SKM-1 (cell line): ENCODE measurements around the gene NELFB.
"Not testable (repeated sequence)": the region's sequence is repeated elsewhere in the genome, so short reads cannot be mapped to it uniquely, and the experiment has no call there.

Experiments
- DNase-seq: peaks from one replicate; lab custom pipeline; 2025; ENCODE audit not compliant: unreplicated experiment; lab: John Stamatoyannopoulos, UW

The NELFB gene

DNA sequence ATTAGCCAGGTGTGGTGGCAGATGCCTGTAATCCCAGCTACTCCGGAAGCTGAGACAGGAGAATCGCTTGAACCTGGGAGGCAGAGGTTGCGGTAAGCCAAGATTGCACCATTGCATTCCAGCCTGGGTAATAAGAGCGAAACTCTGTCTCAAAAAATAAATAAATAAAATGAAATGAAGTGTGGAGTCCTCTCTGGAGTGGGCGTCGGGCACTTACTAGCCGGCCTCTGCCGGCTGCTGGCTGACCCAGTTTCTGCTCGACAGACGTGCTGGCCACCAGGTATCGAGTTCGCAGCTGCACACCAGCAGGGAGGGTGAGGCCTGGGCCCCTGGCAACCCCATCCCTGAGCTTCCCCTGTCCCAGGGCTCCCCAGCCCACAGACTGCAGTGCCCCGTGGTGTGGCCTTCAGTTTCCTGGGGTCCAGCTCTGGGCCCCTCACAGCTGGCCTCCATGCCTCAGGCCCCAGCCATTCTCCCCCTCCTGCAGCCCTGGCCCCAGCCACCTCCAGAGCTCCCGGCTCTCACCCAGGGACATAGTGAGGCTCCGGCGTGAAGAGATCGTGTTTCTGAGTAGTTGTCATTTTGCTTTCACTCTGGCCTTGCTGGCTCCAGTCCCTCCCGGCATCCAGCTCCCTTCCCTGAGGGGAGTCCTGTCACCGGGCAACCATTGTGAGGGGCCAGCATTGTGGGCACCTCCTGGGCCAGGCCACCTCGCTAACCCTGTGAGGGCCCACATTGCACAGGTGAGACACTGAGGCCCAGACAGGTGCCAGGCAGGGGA is 7.8 kb upstream of the NELFB start:
- no peak for DNase-seq

DNA sequence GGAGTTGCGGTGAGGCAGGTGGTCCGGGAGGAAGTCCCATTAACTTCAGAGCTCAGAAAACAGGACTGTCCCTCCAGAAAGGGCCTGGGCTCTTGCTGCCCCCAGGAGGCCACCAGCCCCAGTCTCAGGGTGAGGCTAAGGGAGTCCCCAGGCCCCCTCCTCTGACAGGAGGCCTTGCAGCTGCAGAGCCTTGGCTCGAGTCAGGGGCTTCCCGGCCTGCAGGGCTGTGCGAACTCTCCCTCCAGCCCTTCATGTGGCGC is 7.3 kb upstream of the NELFB start:
- DNase-seq, result no peak

DNA sequence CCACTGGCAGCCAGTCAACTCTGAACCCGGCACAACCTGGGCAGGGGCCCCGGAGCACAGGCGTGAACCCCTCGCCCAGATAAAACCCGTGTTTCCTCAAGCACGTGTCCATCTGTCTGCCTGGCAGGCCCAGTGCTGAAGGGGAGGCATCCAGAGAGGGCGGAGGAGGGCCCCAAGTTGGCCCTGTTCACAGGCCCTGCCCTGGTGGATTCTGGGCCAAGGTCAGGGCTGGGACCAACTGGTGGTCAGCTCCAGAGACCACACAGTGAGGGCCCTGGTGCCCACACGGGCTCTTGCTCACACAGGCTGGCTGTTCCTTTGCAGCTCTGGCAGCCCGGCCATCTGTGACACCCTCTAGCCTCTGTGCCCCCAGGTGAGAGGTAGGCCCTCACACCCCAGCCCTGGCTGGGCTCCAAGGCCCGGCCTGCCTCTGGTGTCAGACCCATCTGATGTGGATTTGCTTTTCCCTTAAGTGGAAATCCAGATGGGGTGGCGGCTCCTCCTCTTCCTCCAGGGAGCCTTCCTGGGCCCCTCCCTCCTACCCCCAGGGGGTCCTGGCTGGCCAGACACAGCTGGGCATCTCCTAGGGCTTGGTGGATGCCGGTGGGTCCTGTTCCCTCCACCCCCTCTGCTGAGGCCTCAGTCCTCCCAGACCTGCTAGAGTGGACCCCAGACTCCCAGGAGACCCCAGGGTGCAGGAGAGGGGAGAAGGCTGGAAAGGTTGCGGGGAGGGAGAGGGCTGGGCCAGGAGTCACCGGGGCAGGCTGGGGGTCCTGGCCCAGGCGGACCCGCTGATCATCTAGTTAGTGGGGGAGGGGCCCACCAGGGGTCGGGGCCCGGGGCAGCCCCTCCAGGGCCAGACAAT is 4.6 kb upstream of the NELFB start:
- DNase-seq, result no peak

DNA sequence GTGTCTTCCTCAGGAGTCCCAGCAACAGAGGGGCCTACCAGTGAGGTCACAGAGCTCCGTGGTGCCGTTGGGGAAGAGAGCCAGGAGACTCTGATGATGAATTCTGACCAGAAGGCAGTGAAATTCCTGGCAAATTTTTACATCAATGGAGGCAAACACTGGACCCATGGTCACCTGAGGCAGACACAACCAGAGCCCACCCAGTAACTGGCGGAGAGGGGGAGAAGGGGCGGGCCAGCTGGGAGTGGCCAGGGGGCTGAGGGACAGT is 4.0 kb upstream of the NELFB start, which contains the start of gene STPG3:
Gene STPG3, plus strand, starts transcription at position 93 of the 268 bp plus-strand sequence. Its CDS starts 1 bp downstream, at position 94.
- no peak for DNase-seq

DNA sequence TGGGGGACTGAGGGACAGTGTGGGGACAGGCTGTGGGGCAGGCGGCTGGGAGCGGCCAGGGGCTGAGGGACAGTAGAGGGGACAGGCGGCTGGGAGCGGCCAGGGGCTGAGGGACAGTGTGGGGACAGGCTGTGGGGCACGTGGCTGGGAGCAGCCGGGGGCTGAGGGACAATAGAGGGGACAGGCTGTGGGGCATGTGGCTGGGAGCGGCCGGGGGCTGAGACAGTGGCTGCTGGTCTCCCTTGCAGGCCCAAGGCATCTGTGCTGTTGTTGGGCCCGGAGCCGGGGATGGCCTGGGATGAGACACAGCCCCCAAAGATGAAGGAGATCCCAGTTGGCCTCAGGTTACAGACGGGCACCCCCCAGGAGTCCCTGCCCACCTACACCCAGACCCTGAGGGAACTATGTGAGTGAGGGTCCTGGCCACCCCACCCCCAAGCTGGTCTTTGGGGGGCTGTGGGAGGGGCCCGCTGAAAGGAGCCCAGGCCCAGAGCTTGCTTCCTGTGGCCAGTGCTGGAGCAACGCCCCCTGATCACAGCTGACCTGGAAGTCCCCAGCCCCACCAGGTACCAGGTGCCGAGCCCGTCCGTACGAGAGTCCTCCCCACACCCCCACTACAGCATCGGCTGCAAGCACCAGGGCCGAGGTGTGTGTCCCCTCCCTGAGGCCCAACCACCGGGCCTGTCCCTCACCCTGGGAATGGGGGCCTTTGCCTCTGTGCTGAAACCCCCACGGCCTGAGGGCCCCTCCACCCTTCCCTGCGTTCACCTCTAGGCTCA is 3.4 kb upstream of the NELFB start:
- no peak for DNase-seq

DNA sequence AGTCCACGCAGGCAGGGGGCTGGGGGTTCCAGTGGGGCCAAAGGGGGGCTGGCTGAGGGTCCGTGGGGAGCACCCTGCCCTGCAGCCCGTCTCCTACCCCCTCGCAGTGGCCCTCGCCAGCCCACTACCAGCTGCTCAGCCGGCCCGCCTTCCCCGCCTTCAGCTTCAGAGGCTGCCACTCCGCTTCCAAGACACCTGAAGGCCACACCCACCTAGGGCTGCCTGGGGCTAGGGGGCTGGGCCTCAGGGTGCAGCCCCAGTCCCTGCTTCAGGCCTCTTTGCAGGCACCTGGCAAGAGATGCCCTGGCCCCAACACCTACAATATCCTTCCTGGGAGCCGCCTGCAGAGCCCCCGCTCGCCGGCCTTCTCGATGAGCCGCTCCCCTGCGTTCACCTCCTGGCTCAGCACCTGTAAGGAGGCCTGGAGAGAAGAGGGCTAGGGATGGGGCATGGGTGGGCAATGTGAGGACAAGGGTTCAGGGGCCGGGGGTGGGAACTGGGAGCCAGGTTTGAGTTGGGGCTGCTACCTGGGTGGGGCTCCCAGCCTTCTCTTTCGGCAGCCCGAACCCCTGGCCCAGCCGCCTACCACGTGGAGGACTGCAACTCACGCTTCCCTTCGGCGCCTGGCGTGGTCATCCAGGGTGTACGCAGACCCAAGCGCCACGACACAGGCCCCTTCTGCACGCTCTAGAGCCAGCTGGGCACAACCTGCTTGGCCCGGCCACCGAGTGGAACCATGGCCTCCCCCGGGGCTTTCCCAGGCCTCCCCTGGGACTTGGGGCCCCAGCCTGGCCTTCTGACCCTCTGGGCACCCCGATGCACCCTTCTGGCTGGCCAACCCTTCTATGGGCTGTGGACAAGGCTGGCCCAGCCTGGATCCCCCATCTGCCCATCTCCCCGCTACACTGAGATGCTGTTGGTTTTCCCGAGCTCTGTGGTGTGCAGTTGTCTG is 2.3 kb upstream of the NELFB start:
- no peak for DNase-seq

DNA sequence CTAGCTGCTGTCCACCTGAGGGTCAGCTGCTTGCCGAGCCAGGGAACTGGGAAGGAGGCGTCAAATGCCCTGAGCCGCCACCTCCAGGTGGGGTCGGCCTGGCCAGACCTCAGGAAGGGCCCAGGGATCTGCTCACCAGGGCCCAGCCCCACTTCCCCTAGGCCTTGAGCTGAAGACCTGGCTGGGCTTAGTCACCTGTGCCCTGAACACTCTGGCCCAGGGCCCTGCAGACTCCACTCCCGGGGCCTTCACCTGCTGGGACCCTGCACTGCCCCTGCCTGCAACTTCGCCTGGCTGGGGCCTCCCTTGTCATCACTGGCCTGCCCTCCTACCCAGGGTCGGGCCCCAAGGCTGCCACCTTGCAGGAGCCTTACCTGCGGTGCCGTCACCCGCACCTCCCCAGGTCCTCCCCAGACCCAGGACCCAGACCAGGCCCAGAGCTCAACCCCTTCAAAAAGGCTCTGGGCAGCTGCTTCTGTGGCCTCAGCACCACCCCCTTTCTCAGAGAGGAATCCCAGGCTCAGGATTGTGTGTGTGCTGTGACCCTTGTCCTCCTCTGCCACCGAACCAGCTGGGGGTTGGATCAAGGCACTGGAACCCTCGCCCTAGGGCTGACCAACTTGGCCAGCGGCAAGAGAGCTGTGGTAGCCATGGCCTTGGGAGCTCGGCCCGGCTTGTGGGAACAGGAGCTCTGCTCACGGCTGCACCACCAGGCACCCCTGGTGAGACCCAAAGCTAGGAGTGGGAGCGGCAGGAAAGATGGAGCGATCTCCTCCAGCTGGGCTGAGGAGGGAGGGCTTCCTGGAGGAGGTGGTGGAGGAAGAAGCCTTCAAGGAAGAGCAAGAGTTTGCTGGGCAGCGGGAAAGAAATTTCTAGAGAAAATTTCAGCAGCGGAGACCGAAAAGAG is 1.2 kb upstream of the NELFB start:
- no peak for DNase-seq

DNA sequence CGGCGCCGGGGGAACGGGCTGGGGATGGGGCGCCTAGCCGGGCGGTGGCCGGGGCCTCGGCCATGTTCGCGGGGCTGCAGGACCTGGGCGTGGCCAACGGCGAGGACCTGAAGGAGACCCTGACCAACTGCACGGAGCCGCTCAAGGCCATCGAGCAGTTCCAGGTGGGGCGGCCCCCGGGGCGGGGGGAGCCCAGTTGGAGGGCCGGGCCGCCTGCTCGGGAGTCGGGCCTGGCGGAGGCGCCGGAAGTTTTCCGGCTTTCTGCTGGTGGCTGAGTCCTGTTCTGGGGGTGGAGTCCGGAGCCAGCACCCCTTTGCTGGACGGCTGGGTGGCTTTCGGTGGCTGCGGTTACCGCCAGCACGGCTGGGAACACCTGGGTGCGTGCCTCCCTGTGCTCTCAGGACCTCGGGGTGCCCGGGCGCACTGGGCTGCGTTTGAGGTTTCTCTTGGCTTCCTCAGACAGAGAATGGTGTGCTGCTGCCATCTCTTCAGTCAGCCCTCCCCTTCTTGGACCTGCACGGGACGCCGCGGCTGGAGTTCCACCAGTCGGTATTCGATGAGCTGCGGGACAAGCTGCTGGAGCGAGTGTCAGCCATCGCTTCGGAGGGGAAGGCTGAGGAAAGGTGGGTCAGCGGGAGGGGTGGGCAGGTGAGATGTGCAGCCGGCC is 454 bp downstream of the NELFB start:
- DNase-seq, result no peak

DNA sequence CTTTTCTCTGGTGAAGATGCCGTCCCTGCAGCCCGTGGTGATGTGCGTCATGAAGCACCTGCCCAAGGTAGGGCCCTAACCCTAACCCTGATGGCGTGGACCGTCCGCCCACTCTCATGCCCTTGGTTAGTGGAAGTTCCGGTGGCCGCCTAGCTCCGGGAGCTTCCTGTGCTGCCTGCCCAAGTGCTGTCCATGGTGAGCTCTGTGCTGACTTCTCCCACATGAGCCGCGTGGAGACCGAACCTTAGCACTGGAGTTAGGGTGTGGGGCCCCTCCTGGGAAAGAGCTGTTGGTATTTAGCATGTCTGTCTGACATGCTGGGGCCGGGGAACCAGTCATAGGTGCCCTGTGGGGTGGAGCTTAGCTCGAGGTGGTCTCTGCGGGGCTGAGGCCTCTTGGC is 1.2 kb downstream of the NELFB start:
- DNase-seq, result no peak

DNA sequence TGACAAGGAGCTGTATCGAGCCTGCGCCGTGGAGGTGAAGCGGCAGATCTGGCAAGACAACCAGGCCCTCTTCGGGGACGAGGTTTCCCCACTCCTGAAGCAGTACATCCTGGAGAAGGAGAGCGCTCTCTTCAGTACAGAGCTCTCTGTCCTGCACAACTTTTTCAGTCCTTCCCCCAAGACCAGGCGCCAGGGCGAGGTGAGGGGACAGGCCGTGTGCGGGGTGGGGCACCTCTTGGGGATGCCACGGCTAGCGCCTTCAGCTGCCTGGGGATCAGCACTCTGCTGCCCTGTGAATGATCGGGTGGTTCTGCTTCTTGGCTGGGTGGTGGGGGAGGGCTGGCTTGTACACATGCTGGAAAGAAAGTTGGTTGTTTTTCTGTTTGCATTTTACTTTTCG is 1.7 kb downstream of the NELFB start:
- DNase-seq, result no peak

DNA sequence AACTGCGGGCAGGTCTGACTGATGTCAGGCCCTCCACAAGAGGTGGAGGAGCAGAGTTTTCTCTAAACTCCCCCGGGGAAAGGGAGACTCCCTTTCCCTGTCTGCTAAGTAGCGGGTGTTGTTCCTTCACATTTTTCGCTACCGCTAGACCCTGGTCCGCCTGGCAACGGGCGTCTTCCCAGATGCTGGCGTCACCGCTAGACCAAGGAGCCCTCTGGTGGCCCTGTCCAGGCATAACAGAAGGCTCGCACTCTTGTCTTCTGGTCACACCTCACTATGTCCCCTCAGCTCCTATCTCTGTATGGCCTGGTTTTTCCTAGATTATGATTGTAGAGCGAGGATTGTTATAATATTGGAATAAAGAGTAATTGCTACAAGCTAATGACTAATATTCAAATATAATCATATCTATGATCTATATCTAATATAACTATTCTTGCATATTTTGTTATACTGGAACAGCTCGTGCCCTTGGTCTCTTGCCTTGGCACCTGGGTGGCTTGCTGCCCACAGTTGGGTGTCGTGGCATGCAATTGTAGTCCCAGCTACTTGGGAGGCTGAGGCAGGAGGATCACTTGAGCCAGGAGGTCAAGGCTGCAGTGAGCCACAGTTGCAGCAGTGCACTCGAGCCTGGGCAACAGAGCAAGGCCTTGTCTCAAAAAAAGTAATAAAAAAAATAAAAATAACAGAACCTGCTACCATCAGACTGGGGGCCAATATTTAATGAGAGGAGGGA is 7.2 kb downstream of the NELFB start:
- DNase-seq, result not testable (repeated sequence)

DNA sequence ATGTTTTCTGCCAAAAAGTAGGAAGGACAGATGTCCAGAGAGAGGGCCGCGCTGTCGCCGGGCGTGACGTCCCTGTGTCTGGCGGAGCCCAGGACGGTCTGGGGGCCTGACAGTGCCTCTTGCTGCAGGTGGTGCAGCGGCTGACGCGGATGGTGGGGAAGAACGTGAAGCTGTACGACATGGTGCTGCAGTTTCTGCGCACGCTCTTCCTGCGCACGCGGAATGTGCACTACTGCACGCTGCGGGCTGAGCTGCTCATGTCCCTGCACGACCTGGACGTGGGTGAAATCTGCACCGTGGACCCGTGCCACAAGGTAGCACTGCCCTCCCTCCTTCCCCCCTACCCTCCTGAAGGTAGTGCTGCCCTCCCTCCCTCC is 7.8 kb downstream of the NELFB start:
- DNase-seq, result no peak

DNA sequence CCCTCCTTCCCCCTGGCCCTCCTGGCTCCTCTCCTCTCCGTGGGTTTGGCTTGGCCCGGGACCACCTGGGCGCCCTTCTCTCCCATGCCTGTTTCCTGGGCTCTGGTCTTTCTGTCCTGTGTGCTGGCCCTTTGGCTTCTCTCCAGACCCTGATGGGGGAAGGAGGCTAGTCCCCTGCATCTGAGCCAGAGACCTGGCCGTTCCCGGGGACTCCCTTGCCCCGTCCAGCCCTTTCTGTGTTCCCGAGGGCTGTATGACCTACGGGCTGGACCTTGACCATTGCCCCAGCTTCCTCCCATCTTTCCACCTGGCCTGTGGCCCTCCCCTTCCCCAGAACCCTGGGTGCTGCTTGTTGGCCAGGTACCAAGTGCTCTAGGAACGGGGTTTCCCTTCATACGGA is 8.4 kb downstream of the NELFB start:
- DNase-seq, result no peak

DNA sequence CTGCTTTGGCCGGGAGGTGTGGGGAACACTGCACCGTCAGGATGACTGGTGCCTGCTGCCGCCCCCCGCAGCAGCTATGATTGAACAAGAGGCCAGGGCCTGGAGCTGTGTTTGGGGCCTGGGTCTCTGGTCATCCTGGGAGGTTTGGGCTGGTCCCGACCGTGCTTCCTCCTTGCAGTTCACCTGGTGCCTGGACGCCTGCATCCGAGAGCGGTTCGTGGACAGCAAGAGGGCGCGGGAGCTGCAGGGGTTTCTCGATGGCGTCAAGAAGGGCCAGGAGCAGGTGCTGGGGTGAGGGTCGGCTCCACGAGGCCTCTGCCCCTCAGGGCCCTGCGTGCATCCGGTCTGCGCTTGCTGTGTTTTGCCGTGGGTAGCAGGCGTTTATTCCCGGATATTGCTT is 8.9 kb downstream of the NELFB start:
- DNase-seq, result no peak

DNA sequence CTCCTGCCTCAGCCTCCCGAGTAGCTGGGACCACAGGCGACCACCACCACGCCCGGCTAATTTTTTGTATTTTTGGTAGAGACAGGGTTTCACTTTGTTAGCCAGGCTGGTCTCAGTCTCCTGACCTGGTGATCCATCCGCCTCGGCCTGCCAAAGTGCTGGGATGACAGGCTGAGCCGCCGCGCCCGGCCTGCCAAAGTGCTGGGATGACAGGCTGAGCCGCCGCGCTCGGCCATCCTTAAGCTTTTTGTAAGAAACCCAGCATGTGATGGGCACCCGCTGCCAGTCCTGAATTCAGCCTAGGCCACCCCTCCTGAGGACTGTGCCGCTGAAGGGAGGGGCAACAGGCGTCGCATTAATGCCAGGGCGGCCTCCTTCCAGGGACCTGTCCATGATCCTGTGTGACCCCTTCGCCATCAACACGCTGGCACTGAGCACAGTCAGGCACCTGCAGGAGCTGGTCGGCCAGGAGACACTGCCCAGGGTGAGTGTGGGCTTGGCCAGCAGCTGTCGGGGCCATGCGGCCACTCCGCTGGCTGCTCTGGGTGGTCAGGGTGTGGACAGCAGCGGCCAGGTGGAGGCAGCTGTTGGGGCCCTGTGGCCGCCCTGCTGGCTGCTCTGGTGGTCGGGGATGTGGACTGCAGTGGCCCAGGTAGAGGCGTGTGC is 10.5 kb downstream of the NELFB start:
- no peak for DNase-seq

DNA sequence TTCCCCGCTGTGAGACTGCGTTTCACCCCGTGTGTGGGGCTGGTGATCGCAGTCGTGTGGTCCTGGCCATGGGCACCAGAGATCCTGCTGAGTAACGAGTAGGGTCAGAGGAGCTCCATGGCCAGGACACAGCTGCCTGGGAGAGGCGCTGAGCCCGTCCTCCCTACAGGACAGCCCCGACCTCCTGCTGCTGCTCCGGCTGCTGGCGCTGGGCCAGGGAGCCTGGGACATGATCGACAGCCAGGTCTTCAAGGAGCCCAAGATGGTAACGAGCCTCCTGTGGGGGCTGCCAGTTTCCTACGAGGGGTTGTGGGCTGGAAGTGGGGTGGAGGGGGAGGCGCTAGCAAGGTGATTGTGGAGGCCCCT is 11.0 kb downstream of the NELFB start:
- DNase-seq, result no peak

DNA sequence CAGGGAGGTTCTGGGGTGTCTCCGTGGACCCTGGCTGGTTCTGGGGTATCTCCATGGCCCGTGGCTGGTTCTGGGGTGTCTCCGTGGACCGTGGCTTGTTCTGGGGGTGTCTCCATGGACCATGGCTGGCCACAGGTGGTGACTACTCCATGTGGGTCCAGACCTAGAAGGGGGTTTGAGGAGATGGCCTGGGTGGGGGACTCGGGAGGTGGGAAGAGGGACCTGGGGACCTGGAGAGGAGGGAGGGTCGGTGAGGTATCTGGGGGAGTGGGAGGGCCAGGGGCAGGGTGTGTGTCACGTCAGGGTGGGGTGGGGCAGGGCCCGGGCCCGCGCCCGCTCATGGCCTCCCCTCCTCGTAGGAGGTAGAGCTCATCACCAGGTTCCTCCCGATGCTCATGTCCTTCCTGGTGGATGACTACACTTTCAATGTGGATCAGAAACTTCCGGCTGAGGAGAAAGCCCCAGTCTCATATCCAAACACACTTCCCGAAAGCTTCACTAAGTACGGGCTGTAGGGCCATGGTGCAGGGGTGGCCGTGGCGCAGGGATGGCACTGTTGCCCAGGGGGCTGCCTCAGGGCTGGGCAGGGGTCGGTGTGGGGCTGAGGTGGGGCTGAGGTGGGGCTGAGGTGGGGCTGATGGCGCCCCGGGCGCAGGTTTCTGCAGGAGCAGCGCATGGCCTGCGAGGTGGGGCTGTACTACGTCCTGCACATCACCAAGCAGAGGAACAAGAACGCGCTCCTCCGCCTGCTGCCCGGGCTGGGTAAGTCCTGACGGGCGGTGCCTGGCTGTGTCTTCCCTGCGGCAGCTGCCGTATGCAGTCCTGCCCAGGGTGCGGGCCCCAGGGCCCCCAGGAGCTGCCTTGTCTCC is 11.7 kb downstream of the NELFB start:
- no peak for DNase-seq
